ENCODE data around the gene EIF3K.

- TF ChIP-seq ZNF384 (IDR thresholded peaks at IDR 0.05), result no peak
- no peak for TF ChIP-seq SP1 (IDR thresholded peaks at IDR 0.05)
- TF ChIP-seq FOXM1 (IDR thresholded peaks at IDR 0.05; ENCODE audit: borderline replicate concordance), result no peak
- TF ChIP-seq FOXK2 (IDR thresholded peaks at IDR 0.05), result no peak
- TF ChIP-seq BHLHE40 (IDR thresholded peaks at IDR 0.05; ENCODE audit: borderline replicate concordance), result no peak
- no peak for TF ChIP-seq CTBP1 (IDR thresholded peaks at IDR 0.05; ENCODE audit: borderline replicate concordance)
- no peak for TF ChIP-seq SUZ12 (IDR thresholded peaks at IDR 0.05)
- no peak for TF ChIP-seq L3MBTL2 (conservative IDR thresholded peaks at IDR 0.05)
- no peak for TF ChIP-seq HDGF (IDR thresholded peaks at IDR 0.05; ENCODE audit: borderline replicate concordance)
- no peak for TF ChIP-seq TARDBP (IDR thresholded peaks at IDR 0.05)
- TF ChIP-seq PKNOX1 (IDR thresholded peaks at IDR 0.05), result no peak
- no peak for TF ChIP-seq ELF4 (IDR thresholded peaks at IDR 0.05)
Observed at GRCh38 chr19:38662537-38663155, 43.7 kb downstream of the EIF3K start.

Data from HEK293T (cell line).